Measurements from ENCODE around the gene ITIH2.
"Not testable (repeated sequence)": the region's sequence is repeated elsewhere in the genome, so short reads cannot be mapped to it uniquely, and the experiment has no call there.

The ITIH2 gene, protein sequence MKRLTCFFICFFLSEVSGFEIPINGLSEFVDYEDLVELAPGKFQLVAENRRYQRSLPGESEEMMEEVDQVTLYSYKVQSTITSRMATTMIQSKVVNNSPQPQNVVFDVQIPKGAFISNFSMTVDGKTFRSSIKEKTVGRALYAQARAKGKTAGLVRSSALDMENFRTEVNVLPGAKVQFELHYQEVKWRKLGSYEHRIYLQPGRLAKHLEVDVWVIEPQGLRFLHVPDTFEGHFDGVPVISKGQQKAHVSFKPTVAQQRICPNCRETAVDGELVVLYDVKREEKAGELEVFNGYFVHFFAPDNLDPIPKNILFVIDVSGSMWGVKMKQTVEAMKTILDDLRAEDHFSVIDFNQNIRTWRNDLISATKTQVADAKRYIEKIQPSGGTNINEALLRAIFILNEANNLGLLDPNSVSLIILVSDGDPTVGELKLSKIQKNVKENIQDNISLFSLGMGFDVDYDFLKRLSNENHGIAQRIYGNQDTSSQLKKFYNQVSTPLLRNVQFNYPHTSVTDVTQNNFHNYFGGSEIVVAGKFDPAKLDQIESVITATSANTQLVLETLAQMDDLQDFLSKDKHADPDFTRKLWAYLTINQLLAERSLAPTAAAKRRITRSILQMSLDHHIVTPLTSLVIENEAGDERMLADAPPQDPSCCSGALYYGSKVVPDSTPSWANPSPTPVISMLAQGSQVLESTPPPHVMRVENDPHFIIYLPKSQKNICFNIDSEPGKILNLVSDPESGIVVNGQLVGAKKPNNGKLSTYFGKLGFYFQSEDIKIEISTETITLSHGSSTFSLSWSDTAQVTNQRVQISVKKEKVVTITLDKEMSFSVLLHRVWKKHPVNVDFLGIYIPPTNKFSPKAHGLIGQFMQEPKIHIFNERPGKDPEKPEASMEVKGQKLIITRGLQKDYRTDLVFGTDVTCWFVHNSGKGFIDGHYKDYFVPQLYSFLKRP

GRCh38 chr10:7703140-7703539 lies at the start of gene ITIH2:
ITIH2 (plus strand) TSS chr10:7703316; CDS start chr10:7703435, 119 bp downstream.
- TF ChIP-seq, protein P1, sequence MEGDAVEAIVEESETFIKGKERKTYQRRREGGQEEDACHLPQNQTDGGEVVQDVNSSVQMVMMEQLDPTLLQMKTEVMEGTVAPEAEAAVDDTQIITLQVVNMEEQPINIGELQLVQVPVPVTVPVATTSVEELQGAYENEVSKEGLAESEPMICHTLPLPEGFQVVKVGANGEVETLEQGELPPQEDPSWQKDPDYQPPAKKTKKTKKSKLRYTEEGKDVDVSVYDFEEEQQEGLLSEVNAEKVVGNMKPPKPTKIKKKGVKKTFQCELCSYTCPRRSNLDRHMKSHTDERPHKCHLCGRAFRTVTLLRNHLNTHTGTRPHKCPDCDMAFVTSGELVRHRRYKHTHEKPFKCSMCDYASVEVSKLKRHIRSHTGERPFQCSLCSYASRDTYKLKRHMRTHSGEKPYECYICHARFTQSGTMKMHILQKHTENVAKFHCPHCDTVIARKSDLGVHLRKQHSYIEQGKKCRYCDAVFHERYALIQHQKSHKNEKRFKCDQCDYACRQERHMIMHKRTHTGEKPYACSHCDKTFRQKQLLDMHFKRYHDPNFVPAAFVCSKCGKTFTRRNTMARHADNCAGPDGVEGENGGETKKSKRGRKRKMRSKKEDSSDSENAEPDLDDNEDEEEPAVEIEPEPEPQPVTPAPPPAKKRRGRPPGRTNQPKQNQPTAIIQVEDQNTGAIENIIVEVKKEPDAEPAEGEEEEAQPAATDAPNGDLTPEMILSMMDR (IDR thresholded peaks at IDR 0.05; ENCODE audit: borderline replicate concordance, control extremely low read depth, extremely low read depth, insufficient read depth, missing control alignments), result no peak
- in situ Hi-C loops (cut with MboI; ENCODE audit: low sequenced_read_pairs, unreplicated experiment), result no loop called here
- DNase-seq (ENCODE audit: low spot score), result no peak

- DNase-seq (ENCODE audit: low spot score); in situ Hi-C loops (cut with MboI; ENCODE audit: low sequenced_read_pairs, unreplicated experiment): not testable (repeated sequence)
Measured at GRCh38 chr10:7657079-7657478, 46.0 kb upstream of the ITIH2 start.

- DNase-seq (ENCODE audit: low spot score), result no peak
- TF ChIP-seq, protein P1 (IDR thresholded peaks at IDR 0.05; ENCODE audit: borderline replicate concordance, control extremely low read depth, extremely low read depth, insufficient read depth, missing control alignments), result no peak
- in situ Hi-C loops (cut with MboI; ENCODE audit: low sequenced_read_pairs, unreplicated experiment), result no loop called here
Measured at GRCh38 chr10:7657552-7657951, 45.6 kb upstream of the ITIH2 start.

DNA sequence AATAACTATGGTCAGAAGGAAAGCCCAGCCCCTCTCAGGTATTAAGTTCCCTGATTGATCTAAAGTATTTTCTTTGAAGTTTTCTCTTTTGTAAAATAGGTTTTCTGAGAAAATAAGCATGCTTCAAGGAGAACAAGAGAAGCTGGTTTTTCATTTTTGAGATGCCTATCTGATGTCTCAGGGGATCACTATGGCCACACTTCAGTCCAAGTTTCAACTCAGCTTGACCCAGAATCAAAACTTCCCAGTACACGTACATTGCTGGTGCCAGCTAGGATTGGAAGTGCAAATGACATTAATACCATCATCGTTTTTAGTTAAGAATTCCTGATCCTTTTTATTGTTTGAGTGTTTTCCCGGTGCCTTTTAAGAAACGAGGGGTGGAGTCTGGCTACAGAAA lies 43.6 kb upstream of the ITIH2 start:
- TF ChIP-seq, protein P1 (IDR thresholded peaks at IDR 0.05; ENCODE audit: borderline replicate concordance, control extremely low read depth, extremely low read depth, insufficient read depth, missing control alignments), result no peak
- in situ Hi-C loops (cut with MboI; ENCODE audit: low sequenced_read_pairs, unreplicated experiment), result no loop called here
- no peak for DNase-seq (ENCODE audit: low spot score)

DNA sequence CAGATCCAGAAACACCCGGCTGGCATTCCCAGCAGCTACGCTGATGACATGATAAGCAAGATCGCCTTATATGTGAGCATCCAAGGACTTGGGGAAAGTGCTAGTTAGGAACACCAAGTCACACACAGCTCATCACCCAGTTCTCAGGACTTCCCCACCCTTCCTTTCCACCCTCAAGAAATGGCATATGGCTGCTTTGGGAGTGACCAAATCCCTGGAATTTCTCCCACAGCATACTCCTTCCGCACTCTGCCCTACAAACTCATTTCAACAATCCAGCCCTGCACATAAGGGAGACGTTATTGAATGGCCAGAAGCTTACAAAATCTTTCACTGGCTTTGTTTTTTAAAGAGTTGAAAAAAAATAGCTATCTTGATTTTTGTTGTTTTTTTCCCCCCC lies 40.6 kb upstream of the ITIH2 start:
- TF ChIP-seq, protein P1 (IDR thresholded peaks at IDR 0.05; ENCODE audit: borderline replicate concordance, control extremely low read depth, extremely low read depth, insufficient read depth, missing control alignments), result no peak
- DNase-seq (ENCODE audit: low spot score), result no peak
- in situ Hi-C loops (cut with MboI; ENCODE audit: low sequenced_read_pairs, unreplicated experiment), result no loop called here

DNA sequence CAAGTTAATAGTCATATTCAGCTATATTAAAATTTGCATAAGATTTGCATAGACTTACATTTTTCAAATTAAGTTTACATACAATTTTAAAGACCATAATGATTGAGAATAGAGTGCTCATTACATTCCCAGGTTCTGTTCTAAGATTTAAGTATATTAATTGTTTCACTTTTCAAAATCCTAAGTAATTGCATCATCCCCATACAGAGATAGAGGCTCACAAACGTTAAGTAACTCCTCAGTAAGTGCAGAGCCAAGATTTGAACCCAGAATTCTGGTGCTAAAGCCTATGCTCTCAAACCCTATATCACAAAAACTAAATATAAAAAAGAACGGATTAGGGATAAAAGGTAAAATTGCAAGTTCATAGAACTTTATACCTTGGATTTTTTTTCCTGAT lies 38.4 kb upstream of the ITIH2 start:
- TF ChIP-seq, protein P1 (IDR thresholded peaks at IDR 0.05; ENCODE audit: borderline replicate concordance, control extremely low read depth, extremely low read depth, insufficient read depth, missing control alignments), result no peak
- in situ Hi-C loops (cut with MboI; ENCODE audit: low sequenced_read_pairs, unreplicated experiment), result no loop called here
- DNase-seq (ENCODE audit: low spot score), result no peak

All from GM13976 (cell line).